HG03442 (cell line): ENCODE data around the gene SUPT20H.
A peak's percentile ranks its signal among the peaks of the same experiment; 100 is the strongest.

ENCODE experiments used
- ATAC-seq: cut with Tn5 transposase; IDR thresholded peaks from one replicate; pipeline ENCODE4 v1.9.1; 2021; ENCODE audit warnings: mild to moderate bottlenecking, moderate library complexity; ENCODE audit not compliant: unreplicated experiment

Gene SUPT20H

DNA sequence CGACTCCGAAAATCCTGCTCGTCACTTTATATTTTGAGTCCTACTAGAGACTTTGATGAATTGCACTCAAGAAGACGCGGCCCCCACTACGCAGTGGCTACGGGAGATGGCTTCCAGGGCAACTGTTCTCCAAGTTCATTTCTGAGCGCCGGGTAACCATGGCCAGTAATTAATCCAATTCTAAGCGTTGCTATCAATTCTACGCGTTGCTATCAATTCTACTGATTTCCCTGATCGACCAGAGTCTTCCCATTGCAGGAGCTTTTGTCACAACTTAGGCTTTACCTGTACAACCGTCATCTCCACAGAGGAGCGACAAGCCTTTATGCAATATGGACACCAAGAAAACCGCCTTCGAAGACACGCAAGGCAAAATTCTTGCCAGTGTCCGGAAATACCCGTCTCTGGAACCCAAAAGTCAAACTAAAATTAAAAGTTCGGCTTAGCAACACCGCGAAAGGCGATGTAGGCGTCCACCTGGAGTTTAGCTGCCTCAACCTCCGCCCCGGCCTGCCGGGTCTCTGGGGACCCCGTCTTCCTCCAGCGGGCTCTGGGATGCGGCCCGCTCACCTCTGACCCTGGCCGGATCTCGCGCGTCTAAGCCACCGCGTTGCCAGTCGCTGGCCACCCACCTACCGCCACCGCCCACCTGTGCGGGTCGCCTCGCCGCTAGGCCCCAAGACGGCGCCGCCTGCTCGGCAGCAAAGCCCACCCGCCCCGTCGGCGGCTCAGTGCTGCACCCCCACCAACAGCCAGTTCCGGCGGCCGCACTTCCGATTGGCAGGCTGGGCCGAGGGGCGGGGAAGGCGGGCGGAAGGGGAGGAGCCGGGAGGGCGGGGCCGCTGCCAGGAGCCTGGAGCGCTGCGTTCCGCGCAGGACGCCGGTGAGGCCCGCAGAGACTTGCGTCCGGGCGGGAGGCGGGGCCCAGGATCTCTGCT is at the start of gene SUPT20H:
Gene SUPT20H (minus strand): TSS at position 779 of the 938 bp plus-strand sequence. CDS start 8,198 bp downstream, outside the sequence.
- peak; percentile 97 for ATAC-seq

DNA sequence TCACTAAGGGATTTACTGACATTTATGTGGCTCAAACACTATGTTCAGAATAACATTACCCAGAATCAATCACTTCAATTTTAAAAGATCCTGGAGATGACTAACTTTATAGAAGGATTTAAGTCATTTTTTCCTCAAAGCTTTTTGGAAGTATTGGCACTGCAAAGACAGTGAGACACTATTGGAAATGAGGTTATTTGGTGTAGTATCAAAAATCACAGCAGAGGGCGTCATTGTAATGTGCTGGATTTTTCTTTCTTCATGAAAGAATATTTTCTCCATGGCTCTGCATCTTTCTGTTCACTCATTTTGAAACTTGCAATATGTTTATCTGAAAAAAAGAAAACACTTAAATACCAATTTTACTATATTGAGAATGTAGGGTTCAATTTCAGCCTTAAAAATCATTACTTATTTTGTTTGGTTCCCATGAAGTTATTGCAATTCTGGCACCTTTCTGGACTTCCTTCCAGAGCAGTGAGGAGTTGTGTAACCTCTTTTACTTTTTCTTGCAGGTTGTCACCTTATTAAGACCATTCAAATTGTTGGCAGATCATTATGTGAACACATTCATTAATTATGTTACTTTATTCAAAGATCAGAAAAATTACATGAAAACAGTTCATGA is 49.7 kb upstream of the SUPT20H start:
- ATAC-seq, result no peak

DNA sequence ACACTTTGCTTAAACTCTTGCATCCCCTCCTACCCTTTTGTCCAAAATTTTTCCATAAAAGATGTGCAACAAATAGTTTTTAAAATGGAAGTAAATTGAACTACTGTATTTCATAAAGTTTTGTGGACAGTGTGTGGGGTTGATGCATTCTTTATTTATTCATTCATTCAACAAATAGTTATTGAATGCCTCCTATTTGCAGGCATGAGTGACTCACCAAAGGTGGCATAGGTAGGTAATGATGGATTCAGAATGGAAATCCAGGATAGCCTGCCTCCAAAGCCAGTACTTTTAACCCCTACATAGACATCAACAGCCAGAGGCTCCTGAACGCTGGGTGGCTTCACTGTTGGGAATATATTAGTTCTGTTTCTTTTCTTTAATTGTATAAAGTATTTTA is 48.4 kb upstream of the SUPT20H start:
- no peak for ATAC-seq

DNA sequence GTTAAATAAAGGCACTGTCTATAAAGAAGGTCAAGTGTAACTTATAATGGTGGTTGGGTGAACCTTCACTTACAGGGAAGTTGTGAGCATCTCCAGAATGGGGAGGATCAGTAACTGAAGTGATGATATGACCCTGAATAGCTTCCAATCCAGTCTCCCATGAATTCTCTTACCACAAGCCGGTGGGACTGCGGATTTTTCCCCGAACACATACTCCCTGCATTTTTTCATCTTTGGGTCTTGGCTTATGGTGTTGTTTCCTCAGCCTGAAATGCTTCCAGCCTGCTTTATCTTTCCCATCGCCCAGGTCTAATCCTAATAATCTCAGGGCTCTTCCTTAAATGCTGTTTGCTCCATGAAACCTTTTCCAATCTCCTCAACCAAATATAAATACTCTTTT is 48.0 kb upstream of the SUPT20H start:
- no peak for ATAC-seq

DNA sequence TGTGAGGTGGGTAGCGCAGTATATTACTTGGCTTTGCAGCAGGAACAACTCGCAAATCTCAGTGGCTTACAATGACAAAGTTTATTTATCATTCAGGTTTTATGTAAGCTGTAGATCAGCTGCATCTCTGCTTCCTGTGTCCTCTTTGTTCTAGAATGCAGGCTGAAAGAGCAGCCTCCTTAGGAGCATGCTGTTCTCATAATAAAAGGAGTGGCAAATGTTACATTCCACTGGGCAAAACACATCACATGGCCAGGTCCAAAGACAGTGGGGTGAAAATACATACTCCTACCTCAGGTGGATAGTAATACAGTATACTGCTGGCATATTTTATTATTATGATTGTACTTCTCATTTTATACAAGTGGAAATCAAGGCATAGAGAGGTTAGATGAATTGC is 47.2 kb upstream of the SUPT20H start:
- ATAC-seq, result no peak

DNA sequence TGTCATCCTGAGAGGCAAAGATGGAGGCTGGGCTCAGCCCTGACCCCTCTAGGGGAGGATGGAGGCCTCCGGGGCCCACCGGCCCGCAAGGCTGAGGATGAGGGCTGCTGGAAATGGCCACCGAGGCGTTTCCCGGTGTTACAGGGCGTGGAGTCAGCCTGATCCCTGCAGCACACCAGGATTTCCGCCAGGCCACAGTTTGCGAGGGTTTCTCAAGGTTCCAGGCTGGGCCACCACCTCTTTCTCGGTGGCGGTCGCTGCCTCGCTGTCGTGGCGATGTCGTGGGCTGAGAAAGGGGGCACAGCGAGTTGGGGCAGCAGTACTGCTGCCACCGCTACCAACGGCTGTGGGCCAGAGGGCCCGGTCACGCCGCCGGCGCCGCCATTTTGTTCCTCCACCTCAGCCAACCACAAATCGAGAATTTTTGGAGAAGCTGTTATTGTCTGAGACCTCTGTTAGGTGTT is 45.8 kb upstream of the SUPT20H start, which contains the start of gene CSNK1A1L:
Gene CSNK1A1L (minus strand): TSS at position 414 of the 464 bp plus-strand sequence. CDS start 408 bp downstream, at position 6.
- ATAC-seq, result no peak

DNA sequence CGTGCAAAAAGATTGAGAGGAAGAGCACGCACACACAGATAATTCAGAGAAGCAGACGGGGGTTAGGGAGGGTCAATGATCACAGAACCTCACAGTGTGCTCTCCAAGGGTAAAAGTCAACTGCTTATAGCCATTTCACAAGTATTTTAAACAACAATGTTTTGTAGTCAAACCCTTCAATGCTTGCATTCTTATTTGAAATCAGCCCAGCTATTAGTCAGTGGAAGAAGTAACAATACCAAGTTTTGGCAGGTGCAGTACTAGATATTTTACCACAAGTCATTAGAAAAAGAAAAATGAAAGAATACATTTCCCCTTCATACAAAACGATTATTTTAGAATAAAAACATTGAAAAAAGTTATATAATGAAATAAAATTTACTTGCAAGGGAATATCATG is 43.4 kb upstream of the SUPT20H start:
- no peak for ATAC-seq

DNA sequence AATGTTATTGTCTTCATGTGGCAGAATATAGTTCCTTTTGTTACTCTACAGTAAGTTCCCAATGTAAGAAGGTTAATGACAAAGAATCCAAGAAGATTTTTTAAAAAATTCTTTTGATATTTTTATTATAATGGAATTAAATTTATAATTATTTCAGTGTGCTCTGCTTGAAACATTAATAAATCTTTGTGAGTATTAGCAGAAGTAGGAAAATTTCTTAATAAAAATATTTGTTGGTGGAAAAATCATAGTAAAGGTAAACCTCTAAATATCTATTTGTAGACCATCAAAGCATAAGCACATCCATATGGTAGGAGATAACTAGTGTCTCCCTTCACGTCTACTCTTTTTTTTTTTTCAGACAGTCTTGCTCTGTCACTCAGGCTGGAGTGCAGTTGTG is 41.7 kb upstream of the SUPT20H start:
- ATAC-seq, result no peak

DNA sequence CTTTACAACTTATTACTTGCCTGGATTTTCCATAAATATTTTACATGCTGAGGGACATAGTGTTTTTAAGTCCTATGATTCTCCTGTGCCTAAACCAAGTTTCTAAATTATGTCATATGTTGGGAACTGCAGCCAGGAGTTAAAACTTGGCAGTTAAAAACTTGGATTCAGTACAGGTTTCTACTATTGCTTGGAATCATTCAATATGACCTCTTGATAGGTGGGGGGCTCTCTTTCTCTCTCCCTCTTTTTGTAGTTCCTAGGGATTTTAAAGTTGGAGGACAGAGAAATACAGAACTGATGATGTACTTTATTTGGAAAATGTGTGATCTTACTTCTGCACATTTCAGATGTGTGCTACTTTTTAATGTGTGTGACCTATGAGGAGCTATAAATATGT is 41.2 kb upstream of the SUPT20H start:
- no peak for ATAC-seq

DNA sequence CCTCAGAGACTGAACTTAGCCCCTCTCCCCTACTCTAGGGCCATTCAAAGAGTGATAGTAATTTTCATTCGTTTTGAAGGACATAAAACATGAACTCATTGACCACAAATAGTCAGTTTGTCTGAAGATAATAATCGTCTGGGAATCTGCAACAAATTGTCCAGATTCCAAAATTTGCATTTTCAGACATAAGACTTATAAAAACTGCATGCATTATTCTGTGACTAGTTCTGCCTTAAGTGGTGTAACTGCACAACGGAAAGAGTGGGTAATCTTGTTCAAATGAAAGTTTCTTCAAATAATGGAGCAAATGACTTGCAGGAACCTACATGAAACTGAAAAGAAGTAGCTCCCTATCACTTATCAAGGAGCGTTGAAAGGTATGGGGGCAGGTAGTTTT is 37.6 kb upstream of the SUPT20H start:
- no peak for ATAC-seq

DNA sequence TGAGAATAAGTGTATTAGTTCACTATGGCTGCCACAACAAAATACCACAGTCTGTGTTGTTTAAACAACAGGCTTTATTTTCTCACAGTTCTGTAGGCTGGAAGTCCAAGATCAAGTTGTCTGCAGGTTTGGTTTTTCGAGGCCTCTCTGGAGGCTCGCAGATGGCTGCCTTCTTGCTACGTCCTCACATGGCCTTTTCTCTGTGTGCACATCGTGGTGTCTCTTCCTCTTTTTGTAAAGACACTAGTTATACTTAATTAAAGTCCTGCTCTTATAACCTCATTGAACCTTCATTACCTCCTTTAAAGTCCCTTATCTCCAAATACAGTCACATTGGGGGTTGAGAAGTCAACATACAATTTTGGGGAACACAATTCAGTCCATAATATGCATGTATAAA is 35.4 kb upstream of the SUPT20H start:
- ATAC-seq, result no peak

DNA sequence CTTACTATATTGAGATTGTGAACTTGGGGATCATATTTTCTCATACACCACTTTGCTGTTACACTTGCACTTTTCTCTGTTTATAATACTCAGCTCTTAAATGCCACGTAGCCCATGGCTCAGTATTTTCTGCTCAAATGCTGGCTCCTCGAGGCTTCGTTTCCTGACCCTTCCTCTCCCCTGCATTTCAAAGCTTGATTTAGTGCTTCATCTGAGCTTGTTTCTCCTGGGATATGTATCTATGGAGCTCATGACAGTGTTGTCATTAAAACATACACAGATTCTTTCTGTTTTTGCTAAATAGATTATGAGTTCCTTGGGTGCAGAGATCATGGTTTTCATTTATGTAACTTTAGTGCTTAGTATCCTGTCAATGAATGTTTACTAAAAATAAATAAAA is 34.6 kb upstream of the SUPT20H start:
- no peak for ATAC-seq

DNA sequence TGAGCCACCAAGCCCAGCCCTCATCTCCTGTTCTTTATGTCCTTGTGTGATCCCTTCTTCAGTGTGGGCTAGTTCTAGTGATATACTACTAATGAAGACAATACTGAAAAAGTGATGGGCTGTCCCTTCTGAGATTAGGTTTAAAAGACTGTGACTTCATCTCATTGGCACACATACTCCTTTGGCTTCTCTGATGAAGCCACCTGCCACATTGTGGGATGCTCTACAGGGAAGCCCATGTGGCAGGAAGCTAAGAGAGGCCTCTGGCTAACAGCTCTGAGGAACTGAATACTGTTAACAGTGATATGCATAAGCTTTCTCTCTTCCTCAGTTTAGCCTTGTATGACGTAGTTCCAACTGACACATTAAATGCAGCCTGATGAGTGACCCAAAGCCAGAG is 32.3 kb upstream of the SUPT20H start:
- no peak for ATAC-seq

DNA sequence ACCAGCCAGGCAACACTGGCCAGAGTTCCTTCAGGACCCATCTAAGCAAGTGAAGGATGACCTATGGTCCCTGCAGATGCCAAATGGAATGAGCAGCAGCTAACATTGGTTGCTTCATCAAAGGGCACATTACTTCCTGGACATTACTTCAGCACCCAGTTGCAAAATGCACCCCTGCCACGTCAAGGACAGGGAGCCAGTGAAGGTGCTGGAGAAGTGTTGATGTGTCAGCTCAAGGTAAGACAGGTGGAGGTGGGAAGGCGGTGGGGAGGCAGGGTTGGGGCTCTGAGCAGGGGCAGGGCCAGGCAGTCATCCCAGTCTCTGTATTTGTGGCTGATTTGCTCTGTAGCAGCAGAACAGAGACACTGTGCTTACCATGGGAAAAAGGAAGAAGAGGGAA is 31.4 kb upstream of the SUPT20H start:
- no peak for ATAC-seq

DNA sequence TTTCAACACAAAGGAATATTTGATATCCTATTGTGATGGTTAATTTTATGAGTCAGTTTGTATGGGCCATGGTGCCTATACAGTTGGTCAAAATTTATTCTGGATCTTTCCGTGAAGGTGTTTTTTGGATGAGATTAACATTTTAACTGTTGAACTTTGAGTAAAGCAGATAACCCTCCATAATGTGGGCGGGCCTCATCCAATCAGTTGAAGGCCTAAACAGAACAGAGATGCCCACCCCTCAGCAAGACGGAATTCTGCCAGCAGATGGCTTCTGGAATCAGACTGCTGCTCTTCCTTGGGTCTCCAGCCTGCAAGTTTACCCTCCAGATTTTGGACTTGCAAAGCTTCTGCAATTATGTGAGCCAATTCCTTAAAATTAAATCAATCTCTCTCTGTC is 30.0 kb upstream of the SUPT20H start:
- no peak for ATAC-seq

DNA sequence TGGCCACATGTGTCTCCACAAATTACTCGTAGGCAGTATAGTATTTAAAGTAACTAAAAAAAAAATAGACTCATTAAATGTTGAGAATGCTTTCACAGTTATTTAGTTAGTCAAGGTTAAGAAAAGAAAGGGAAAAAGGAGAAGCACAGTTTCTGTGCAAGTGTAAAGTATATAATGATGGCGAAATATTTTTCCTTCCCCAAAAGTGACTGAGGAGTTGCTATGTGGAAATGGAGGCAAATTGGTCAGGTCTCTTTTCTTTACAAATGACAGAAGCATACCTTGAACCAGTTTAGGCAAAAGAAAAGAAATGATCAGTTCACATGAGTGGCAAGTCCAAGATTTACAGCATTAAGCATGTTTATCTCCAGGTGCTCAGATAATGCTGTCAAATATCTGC is 28.0 kb upstream of the SUPT20H start:
- ATAC-seq, result no peak

DNA sequence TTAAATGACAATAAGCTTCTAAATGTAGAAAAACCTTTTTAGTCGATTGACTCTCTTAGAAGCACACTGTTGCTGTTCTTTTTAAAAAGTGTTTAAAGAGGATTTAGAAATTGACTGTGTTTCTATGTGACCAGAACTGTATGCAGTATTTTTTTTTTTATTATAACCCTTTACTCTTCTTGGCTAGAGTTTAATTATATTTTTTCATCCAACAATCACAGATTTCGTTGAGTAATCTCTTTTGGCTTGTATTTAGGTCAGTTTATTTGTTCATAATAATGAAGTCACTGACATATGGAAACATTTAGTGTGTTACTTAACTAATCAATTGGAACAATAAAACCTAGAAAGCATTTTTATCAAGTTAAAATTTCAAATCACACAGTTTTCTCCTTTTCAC is 26.1 kb upstream of the SUPT20H start:
- ATAC-seq, result no peak

DNA sequence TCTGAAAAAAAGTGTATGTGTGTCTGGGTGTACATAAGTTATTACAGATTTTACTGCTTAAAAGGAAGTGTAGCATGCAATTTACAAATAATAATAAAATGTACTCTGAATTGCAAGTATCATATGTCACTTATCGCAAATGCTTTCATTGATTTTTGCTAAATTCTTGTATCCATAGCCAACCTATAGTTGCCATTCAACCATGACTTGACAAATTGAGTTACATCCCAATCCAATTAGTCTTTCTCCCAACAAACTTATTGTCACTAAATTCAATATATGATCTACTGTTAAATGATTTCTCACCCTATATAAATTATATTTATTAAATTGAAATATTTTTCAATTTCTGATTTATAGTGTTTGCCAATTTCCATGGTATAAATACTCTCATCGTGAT is 17.3 kb upstream of the SUPT20H start:
- ATAC-seq, result no peak

DNA sequence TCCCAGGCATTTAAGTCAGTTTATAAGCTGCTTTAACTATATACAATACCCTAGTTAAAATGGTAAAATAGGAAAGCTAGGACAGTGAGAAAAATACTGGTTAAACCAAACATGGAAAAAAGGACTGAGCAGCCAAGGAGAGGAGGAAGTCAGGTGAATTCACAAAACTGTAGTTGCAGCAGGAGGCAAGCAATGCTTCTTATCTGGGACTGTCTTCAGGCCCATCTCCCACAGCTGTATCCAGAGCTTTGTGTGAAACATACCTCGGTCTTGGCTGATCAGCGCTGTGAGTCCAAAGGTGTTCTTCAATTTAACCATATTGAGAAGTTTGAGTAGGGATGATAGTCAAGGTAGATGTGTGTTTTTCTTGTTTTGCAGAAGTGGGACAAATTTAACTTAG is 15.7 kb upstream of the SUPT20H start:
- ATAC-seq, result no peak

DNA sequence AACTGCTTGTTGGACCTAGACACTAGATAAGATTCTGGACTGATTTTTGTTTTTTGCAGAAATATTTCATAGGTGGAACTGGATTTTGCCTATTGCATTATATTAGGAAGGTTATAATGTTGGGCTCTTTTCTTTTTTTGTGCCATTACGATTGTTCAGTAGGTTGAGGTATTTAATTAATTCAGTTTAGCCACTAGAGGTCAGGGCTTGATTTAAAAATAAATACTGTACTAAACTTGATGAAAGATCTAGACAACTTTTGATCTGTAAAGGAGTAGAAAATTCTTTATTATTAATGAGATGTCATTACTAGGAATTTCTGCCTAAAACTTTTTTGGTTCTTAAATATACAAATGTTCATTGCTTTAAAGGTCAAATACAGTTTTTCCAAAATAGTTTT is 15.2 kb upstream of the SUPT20H start:
- ATAC-seq, result peak; percentile 39

DNA sequence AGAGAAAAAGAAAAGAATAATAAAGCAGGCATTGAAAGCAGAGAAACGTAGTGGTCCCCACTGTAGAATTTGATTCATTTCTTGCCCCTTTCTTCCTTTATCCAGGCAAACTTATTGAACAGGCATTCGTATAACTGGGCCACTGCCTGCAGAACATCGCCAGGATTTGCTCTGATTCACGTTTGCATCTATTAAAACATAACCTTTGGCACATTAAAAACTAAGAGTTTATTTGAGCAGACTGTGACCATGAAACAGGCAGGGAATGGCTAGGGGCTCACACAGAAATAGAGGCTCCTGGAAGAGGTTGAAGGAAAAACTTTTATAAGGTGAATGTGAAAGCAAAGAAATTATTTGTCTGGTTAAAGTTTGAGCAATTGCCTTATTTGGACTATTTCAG is 12.5 kb upstream of the SUPT20H start:
- ATAC-seq, result no peak

DNA sequence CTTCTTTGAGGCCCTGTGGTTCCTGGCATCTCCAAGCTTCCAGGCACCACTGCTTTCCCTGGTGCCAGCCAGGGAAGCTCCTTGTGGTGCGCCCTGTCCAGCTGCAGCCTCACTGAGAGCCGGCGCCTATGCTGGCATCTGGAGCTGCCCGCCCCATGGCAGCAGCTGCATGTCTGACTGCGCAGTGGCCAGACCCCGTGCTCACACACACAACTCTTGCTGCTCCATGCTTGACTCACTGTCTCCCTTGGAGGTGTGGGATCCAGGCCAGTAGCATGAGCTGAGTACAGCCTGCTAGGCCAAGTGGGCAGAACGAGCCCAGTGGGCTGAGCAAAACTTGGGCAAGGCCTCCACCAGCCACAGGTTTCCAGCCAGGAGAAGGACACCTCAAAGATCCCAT is 11.5 kb upstream of the SUPT20H start:
- no peak for ATAC-seq
